K562 (cell line): ENCODE results near the gene DNAJB1.

Source experiments
- ARNT ChIP-seq, 2 experiments: fragments of 450-650 bp; IDR thresholded peaks; 2 replicates each; pipeline ENCODE4 v1.6.1; 2016; ENCODE audit warnings: mild to moderate bottlenecking in 1 of 2
- ATF7 ChIP-seq: fragments of 450-650 bp; IDR thresholded peaks from 2 replicates; pipeline ENCODE4 v1.7.1; 2014; ENCODE audit warnings: mild to moderate bottlenecking, moderate library complexity
- EGR1 ChIP-seq: fragments of 450-650 bp; conservative IDR thresholded peaks from 2 replicates; pipeline ENCODE4 v1.6.1; 2017; ENCODE audit warnings: mild to moderate bottlenecking
- EP300 ChIP-seq: IDR thresholded peaks from 2 replicates; pipeline ENCODE4 v1.6.1; 2012; ENCODE audit warnings: low read length, improper control_type of control experiment
- HDGF ChIP-seq: fragments of 450-650 bp; IDR thresholded peaks from 2 replicates; pipeline ENCODE4 v1.6.1; 2016
- MYC ChIP-seq, 2 experiments: fragments of 250-450 bp in 1 of 2; sonication (Bioruptor Pico) in 1 of 2; IDR thresholded peaks; 2 replicates each; pipeline versions ENCODE4 v1.5.1 to v1.6.1; 2012 to 2021; ENCODE audit warnings: low read depth in 2 of 2, borderline replicate concordance in 1 of 2, improper control_type of control experiment in 1 of 2, low read length in 1 of 2, mild to moderate bottlenecking in 1 of 2, moderate library complexity in 1 of 2
- NFIX ChIP-seq: fragments of 250-450 bp; sonication (Bioruptor Pico); IDR thresholded peaks from 2 replicates; pipeline ENCODE4 v1.4.0; 2020; ENCODE audit warnings: low read depth, mild to moderate bottlenecking, moderate library complexity
- POLR2A ChIP-seq: fragments of 450-650 bp; conservative IDR thresholded peaks from 2 replicates; pipeline ENCODE4 v1.6.1; 2016
- ZNF311 ChIP-seq: fragments of 250-450 bp; sonication (Bioruptor Pico); IDR thresholded peaks from 2 replicates; pipeline ENCODE4 v1.4.0; 2020; ENCODE audit warnings: mild to moderate bottlenecking, moderate library complexity
- ZNF79 ChIP-seq: fragments of 250-450 bp; sonication (Bioruptor Pico); IDR thresholded peaks from 2 replicates; pipeline ENCODE4 v1.4.0; 2020; ENCODE audit warnings: low read depth, mild to moderate bottlenecking, moderate library complexity
- TF ChIP-seq, protein P1 (sequence below): fragments of 200-800 bp; sonication (Bioruptor generic); IDR thresholded peaks from 2 replicates; pipeline ENCODE4 v1.6.1; 2017; ENCODE audit warnings: missing genetic modification characterization, missing compliant biosample characterization
- TF ChIP-seq, protein P2 (sequence below): sonication (generic); formaldehyde crosslinking; IDR thresholded peaks from 2 replicates; pipeline ENCODE4 v1.8.1; 2022; ENCODE audit warnings: missing genetic modification reagents

DNA sequence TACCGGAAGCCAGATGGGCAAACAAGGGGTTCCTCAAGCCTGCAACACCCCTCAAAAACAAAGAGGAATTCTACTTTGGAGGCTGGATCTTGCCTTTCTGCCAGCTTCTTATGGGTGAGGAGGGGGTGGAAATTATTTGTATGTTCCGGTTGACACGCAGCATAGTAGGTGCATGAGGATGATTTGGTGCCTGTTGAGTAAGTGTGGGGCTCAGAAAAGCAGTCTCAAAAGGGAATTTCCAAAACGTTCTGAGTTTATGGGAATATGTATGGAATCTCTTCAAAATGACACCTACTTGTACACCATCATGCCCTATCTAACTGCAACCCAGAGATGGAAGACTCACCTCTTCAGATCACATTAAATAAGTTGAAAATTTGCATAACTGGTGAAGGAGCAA is 8.2 kb upstream of the DNAJB1 start:
- no peak for TF ChIP-seq EP300
- TF ChIP-seq MYC (IDR thresholded peaks at IDR 0.05; ENCODE audit: low read depth, low read length), result no peak
- TF ChIP-seq MYC (CRISPR knock-in tag; IDR thresholded peaks at IDR 0.05; ENCODE audit: borderline replicate concordance, low read depth), result no peak
- TF ChIP-seq ZNF311 (CRISPR knock-in tag), result no peak
- TF ChIP-seq HDGF, result no peak
- TF ChIP-seq EGR1, result no peak
- no peak for TF ChIP-seq ZNF79 (CRISPR knock-in tag)
- TF ChIP-seq NFIX (CRISPR knock-in tag), result no peak
- TF ChIP-seq ATF7, result no peak
- TF ChIP-seq ARNT (IDR thresholded peaks at IDR 0.05), result no peak
- TF ChIP-seq, protein P1, sequence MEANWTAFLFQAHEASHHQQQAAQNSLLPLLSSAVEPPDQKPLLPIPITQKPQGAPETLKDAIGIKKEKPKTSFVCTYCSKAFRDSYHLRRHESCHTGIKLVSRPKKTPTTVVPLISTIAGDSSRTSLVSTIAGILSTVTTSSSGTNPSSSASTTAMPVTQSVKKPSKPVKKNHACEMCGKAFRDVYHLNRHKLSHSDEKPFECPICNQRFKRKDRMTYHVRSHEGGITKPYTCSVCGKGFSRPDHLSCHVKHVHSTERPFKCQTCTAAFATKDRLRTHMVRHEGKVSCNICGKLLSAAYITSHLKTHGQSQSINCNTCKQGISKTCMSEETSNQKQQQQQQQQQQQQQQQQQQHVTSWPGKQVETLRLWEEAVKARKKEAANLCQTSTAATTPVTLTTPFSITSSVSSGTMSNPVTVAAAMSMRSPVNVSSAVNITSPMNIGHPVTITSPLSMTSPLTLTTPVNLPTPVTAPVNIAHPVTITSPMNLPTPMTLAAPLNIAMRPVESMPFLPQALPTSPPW (CRISPR knock-in tag), result no peak
- TF ChIP-seq, protein P2, sequence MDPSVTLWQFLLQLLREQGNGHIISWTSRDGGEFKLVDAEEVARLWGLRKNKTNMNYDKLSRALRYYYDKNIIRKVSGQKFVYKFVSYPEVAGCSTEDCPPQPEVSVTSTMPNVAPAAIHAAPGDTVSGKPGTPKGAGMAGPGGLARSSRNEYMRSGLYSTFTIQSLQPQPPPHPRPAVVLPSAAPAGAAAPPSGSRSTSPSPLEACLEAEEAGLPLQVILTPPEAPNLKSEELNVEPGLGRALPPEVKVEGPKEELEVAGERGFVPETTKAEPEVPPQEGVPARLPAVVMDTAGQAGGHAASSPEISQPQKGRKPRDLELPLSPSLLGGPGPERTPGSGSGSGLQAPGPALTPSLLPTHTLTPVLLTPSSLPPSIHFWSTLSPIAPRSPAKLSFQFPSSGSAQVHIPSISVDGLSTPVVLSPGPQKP (CRISPR knock-in tag), result no peak
- no peak for TF ChIP-seq POLR2A
